Erythroblast (primary cell): ENCODE results near the gene CST3.

Source experiments
- GATA1 ChIP-seq: IDR thresholded peaks from 2 replicates; pipeline ENCODE4 v1.6.1; 2011; ENCODE audit warnings: low read depth, mild to moderate bottlenecking, control low read depth, low read length, moderate library complexity
- POLR2A ChIP-seq: IDR thresholded peaks from 2 replicates; pipeline ENCODE4 v1.6.1; 2011; ENCODE audit warnings: mild to moderate bottlenecking, low read length

- TF ChIP-seq POLR2A (no peak), GATA1 (no peak)
Measured at GRCh38 chr20:23602241-23602640, 35.5 kb downstream of the CST3 start.
